ENCODE measurements around the gene ZNF324. TPM values are rescaled to one million over a fixed set of nuclear protein-coding genes. Genes with fewer than 3 reads are reported as not detected.

ZNF324 gene
- total and polyA plus RNA-seq, 2 of the 13 experiments (the other 11 are each of a cell fraction or from before 2014, with no cell fraction given), result 1.1 to 4.7 TPM

- TF ChIP-seq ZNF225 (CRISPR knock-in tag; IDR thresholded peaks at IDR 0.05) (peak; percentile 90; the same call in 1 of the 2 replicates), GMEB2 (CRISPR knock-in tag; IDR thresholded peaks at IDR 0.05; ENCODE audit: low read depth) (peak; percentile 86), ZFP62 (CRISPR knock-in tag; IDR thresholded peaks at IDR 0.05) (no peak), ZNF431 (CRISPR knock-in tag; IDR thresholded peaks at IDR 0.05; ENCODE audit: borderline replicate concordance, low read depth) (peak; percentile 77), ZKSCAN1 (IDR thresholded peaks at IDR 0.05; ENCODE audit: low read length) (peak; percentile 72; the same call in 1 of the 2 replicates), AHR (CRISPR knock-in tag; IDR thresholded peaks at IDR 0.05) (peak; percentile 96), ZNF740 (CRISPR knock-in tag; IDR thresholded peaks at IDR 0.05) (no peak; the same call in 1 of the 2 replicates), ZNF180 (CRISPR knock-in tag; IDR thresholded peaks at IDR 0.05; ENCODE audit: borderline replicate concordance, low read depth) (0 out of 2 replicates have a peak, but pooled peaks have one; percentile 21), DR1 (CRISPR knock-in tag; IDR thresholded peaks at IDR 0.05) (peak; percentile 82), BORCS8-MEF2B (CRISPR knock-in tag; IDR thresholded peaks at IDR 0.05) (peak; percentile 75), MTA1 (CRISPR knock-in tag; IDR thresholded peaks at IDR 0.05; ENCODE audit: borderline replicate concordance) (peak; percentile 95), SKI (IDR thresholded peaks at IDR 0.05; ENCODE audit: partially characterized antibody) (peak; percentile 96), ZNF414 (CRISPR knock-in tag; IDR thresholded peaks at IDR 0.05) (peak; percentile 96), NRL (CRISPR knock-in tag; IDR thresholded peaks at IDR 0.05; ENCODE audit: borderline replicate concordance) (peak; percentile 94; the same call in 1 of the 2 replicates), ZNF577 (CRISPR knock-in tag; IDR thresholded peaks at IDR 0.05; ENCODE audit: borderline replicate concordance, low read depth) (peak; percentile 82; the same call in 1 of the 2 replicates), KAT2B (IDR thresholded peaks at IDR 0.05; ENCODE audit: borderline replicate concordance, low read depth, low read length) (no peak), CENPX (CRISPR knock-in tag; IDR thresholded peaks at IDR 0.05) (no peak), ZNF260 (CRISPR knock-in tag; IDR thresholded peaks at IDR 0.05; ENCODE audit: borderline replicate concordance, low read depth) (no peak), MEIS1 (CRISPR knock-in tag; IDR thresholded peaks at IDR 0.05; ENCODE audit: borderline replicate concordance) (no peak)
- TF ChIP-seq, protein P1, sequence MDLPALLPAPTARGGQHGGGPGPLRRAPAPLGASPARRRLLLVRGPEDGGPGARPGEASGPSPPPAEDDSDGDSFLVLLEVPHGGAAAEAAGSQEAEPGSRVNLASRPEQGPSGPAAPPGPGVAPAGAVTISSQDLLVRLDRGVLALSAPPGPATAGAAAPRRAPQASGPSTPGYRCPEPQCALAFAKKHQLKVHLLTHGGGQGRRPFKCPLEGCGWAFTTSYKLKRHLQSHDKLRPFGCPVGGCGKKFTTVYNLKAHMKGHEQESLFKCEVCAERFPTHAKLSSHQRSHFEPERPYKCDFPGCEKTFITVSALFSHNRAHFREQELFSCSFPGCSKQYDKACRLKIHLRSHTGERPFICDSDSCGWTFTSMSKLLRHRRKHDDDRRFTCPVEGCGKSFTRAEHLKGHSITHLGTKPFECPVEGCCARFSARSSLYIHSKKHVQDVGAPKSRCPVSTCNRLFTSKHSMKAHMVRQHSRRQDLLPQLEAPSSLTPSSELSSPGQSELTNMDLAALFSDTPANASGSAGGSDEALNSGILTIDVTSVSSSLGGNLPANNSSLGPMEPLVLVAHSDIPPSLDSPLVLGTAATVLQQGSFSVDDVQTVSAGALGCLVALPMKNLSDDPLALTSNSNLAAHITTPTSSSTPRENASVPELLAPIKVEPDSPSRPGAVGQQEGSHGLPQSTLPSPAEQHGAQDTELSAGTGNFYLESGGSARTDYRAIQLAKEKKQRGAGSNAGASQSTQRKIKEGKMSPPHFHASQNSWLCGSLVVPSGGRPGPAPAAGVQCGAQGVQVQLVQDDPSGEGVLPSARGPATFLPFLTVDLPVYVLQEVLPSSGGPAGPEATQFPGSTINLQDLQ (CRISPR knock-in tag; IDR thresholded peaks at IDR 0.05), result peak; percentile 87; the same call in 1 of the 2 replicates
Measured at GRCh38 chr19:58519355-58520256, 52.7 kb downstream of the ZNF324 start, which contains the start of gene ZBTB45 (continued).
